ENCODE data around the gene ZDHHC1. TPM values are rescaled to one million over a fixed set of nuclear protein-coding genes. Genes with fewer than 3 reads are reported as not detected.

Gene ZDHHC1
- total and polyA plus RNA-seq, 4 donors, result 0.33 to 1.6 (median 1.1) TPM

- H3K36me3 ChIP-seq (ENCODE audit: control insufficient read depth in 4 of 4, insufficient read depth in 3 of 4, low read depth in 1 of 4, low read length in 3 of 4), result peaks cover 0 to 9% (median 5%) of the 10 kb centered on the region in 4 donors
- 75% methylated on average over 2 of the region's 2 CpGs for WGBS
- no peaks in the 10 kb centered on the region for H3K27me3 ChIP-seq (ENCODE audit: control insufficient read depth in 4 of 4, insufficient read depth in 4 of 4, low read length in 3 of 4)
- H3K4me1 ChIP-seq (ENCODE audit: control insufficient read depth in 4 of 4, insufficient read depth in 4 of 4, low read length in 3 of 4), result peaks cover 20 to 64% (median 44%) of the 10 kb centered on the region in 4 donors
- DNase-seq (ENCODE audit: low spot score), result no peak
- no peak overlapping the region for H3K9ac ChIP-seq (ENCODE audit: low read depth in 1 of 2, low read length in 2 of 2)
- H3K9me3 ChIP-seq (ENCODE audit: control insufficient read depth in 4 of 4, low read length in 3 of 4), result no peaks in the 10 kb centered on the region
- H3K4me3 ChIP-seq (ENCODE audit: low read depth in 1 of 3, low read length in 3 of 3), result no peak overlapping the region
- peak overlapping the region in 1 of 2 donors; percentile 23 for H3K27ac ChIP-seq (ENCODE audit: low read depth in 1 of 2, low read length in 2 of 2)
- TF ChIP-seq HNF4A (conservative IDR thresholded peaks at IDR 0.05) (no peak), REST (IDR thresholded peaks at IDR 0.05) (no peak), ATF3 (IDR thresholded peaks at IDR 0.05) (no peak), YY1 (IDR thresholded peaks at IDR 0.05) (no peak)
Observed at GRCh38 chr16:67451704-67452435, 35.6 kb upstream of the ZDHHC1 start.

GRCh38 chr16:67451061-67451703 is 34.9 kb upstream of the ZDHHC1 start:
- H3K4me3 ChIP-seq (ENCODE audit: low read depth in 1 of 3, low read length in 3 of 3), result no peak overlapping the region
- WGBS, result 86% methylated on average over 12 of the region's 12 CpGs
- H3K4me1 ChIP-seq (ENCODE audit: control insufficient read depth in 4 of 4, insufficient read depth in 4 of 4, low read length in 3 of 4), result peaks cover 26 to 64% (median 47%) of the 10 kb centered on the region in 4 donors
- H3K27me3 ChIP-seq (ENCODE audit: control insufficient read depth in 4 of 4, insufficient read depth in 4 of 4, low read length in 3 of 4), result no peaks in the 10 kb centered on the region
- TF ChIP-seq TAF1 (conservative IDR thresholded peaks at IDR 0.05) (no peak), HNF4G (IDR thresholded peaks at IDR 0.05) (no peak), REST (IDR thresholded peaks at IDR 0.05) (no peak), RXRA (IDR thresholded peaks at IDR 0.05) (peak; percentile 10 to 37), SP1 (IDR thresholded peaks at IDR 0.05) (no peak), NR2F2 (IDR thresholded peaks at IDR 0.05) (no peak), JUND (IDR thresholded peaks at IDR 0.05) (no peak)
- TF ChIP-seq, protein P1, sequence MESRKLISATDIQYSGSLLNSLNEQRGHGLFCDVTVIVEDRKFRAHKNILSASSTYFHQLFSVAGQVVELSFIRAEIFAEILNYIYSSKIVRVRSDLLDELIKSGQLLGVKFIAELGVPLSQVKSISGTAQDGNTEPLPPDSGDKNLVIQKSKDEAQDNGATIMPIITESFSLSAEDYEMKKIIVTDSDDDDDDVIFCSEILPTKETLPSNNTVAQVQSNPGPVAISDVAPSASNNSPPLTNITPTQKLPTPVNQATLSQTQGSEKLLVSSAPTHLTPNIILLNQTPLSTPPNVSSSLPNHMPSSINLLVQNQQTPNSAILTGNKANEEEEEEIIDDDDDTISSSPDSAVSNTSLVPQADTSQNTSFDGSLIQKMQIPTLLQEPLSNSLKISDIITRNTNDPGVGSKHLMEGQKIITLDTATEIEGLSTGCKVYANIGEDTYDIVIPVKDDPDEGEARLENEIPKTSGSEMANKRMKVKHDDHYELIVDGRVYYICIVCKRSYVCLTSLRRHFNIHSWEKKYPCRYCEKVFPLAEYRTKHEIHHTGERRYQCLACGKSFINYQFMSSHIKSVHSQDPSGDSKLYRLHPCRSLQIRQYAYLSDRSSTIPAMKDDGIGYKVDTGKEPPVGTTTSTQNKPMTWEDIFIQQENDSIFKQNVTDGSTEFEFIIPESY (IDR thresholded peaks at IDR 0.05), result no peak
- H3K9me3 ChIP-seq (ENCODE audit: control insufficient read depth in 4 of 4, low read length in 3 of 4), result no peaks in the 10 kb centered on the region
- DNase-seq (ENCODE audit: low spot score), result no peak
- peak overlapping the region in 1 of 2 donors; percentile 23 for H3K27ac ChIP-seq (ENCODE audit: low read depth in 1 of 2, low read length in 2 of 2)
- peaks cover 0 to 9% (median 5%) of the 10 kb centered on the region in 4 donors for H3K36me3 ChIP-seq (ENCODE audit: control insufficient read depth in 4 of 4, insufficient read depth in 3 of 4, low read depth in 1 of 4, low read length in 3 of 4)
- H3K9ac ChIP-seq (ENCODE audit: low read depth in 1 of 2, low read length in 2 of 2), result no peak overlapping the region
